Measurements from ENCODE around the gene RIOK3. TPM values are rescaled to one million over a fixed set of nuclear protein-coding genes. Genes with fewer than 3 reads are reported as not detected.

The RIOK3 gene
- polyA plus RNA-seq (2013, experiment 1 of 2) = 18.9 TPM
- 20.2 TPM for polyA plus RNA-seq (2013, experiment 2 of 2)

GRCh38 chr18:23452728-23453679 is at the start of gene RIOK3:
RIOK3 (plus strand) TSS chr18:23453287; CDS start chr18:23453440, 153 bp downstream.
- no peak within 1 kb of the TSS for H2AK5ac ChIP-seq (ENCODE audit: low read depth, low read length)
- peak; percentile 92 for DNase-seq (ENCODE audit: low spot score)
- peaks cover 0 to 5% of the 10 kb centered on the region in 2 donors for H3K4me1 ChIP-seq (ENCODE audit: control insufficient read depth in 2 of 2, insufficient read depth in 1 of 2, low read depth in 1 of 2, low read length in 2 of 2)
- H3K9ac ChIP-seq (ENCODE audit: low read depth, low read length, poor library complexity) = peak within 1 kb of the TSS; percentile 91
- WGBS, 2 donors (ENCODE audit: extremely low coverage in 2 of 2, insufficient read length in 2 of 2, insufficient replicate concordance in 1 of 2) = 100% methylated on average over 2 of the region's 60 CpGs; no CpG with 5 or more reads in 1 of the 2 donors
- H2BK15ac ChIP-seq (ENCODE audit: low read length) = no peak within 1 kb of the TSS
- peaks cover 4% of the 10 kb centered on the region for H3K79me1 ChIP-seq (ENCODE audit: low read depth, low read length)
- H2BK5ac ChIP-seq (ENCODE audit: low read length) = no peak within 1 kb of the TSS
- peak within 1 kb of the TSS; percentile 92 for H3K23ac ChIP-seq (ENCODE audit: low read depth, low read length, poor library complexity)
- H3K18ac ChIP-seq (ENCODE audit: low read length) = peak within 1 kb of the TSS; percentile 61
- H2BK120ac ChIP-seq (ENCODE audit: low read depth, low read length) = no peak within 1 kb of the TSS
- H3K4me2 ChIP-seq (ENCODE audit: insufficient read depth, low read length, poor library complexity, severe bottlenecking) = peak within 1 kb of the TSS; percentile 75
- peak within 1 kb of the TSS; percentile 91 for H2AFZ ChIP-seq (ENCODE audit: low read length)
- peaks cover 0 to 15% of the 10 kb centered on the region in 2 donors for H3K36me3 ChIP-seq (replicated peaks in 1 of 2; ENCODE audit: control insufficient read depth in 2 of 2, insufficient read depth in 2 of 2, low read length in 2 of 2)
- no peak within 1 kb of the TSS for H4K91ac ChIP-seq (ENCODE audit: low read depth, low read length, poor library complexity)
- H2BK12ac ChIP-seq (ENCODE audit: low read length) = no peak within 1 kb of the TSS
- H3K4me3 ChIP-seq (ENCODE audit: low read length in 2 of 2) = peak within 1 kb of the TSS; percentile 94 to 97
- no peak within 1 kb of the TSS for H3K4ac ChIP-seq (ENCODE audit: low read length)
- no peaks in the 10 kb centered on the region for H3K9me3 ChIP-seq (replicated peaks in 1 of 2; ENCODE audit: control insufficient read depth in 2 of 2, insufficient read depth in 1 of 2, low read depth in 1 of 2, low read length in 2 of 2)
- no peaks in the 10 kb centered on the region for H3K27me3 ChIP-seq (ENCODE audit: control insufficient read depth in 3 of 3, insufficient read depth in 3 of 3, low read depth in 1 of 3, low read length in 3 of 3)
- H3K14ac ChIP-seq (ENCODE audit: low read length) = no peak within 1 kb of the TSS
- H4K8ac ChIP-seq (ENCODE audit: low read depth, low read length) = no peak within 1 kb of the TSS
- peak within 1 kb of the TSS; percentile 21 for H3K27ac ChIP-seq (replicated peaks; ENCODE audit: low read length)

- no CpG with 5 or more reads among the region's 8 CpGs for WGBS, 2 donors (ENCODE audit: extremely low coverage in 2 of 2, insufficient read length in 2 of 2, insufficient replicate concordance in 1 of 2)
- H2AK5ac ChIP-seq (ENCODE audit: low read depth, low read length) = no peak overlapping the region
- H2BK15ac ChIP-seq (ENCODE audit: low read length) = no peak overlapping the region
- H3K18ac ChIP-seq (ENCODE audit: low read length) = no peak overlapping the region
- no peak overlapping the region for H3K9ac ChIP-seq (ENCODE audit: low read depth, low read length, poor library complexity)
- H3K27ac ChIP-seq (replicated peaks; ENCODE audit: low read length) = no peak overlapping the region
- no peak overlapping the region for H3K23ac ChIP-seq (ENCODE audit: low read depth, low read length, poor library complexity)
- H2BK5ac ChIP-seq (ENCODE audit: low read length) = no peak overlapping the region
- H2BK120ac ChIP-seq (ENCODE audit: low read depth, low read length) = no peak overlapping the region
- no peak for DNase-seq (ENCODE audit: low spot score)
- no peak overlapping the region for H3K4me3 ChIP-seq (ENCODE audit: low read length in 2 of 2)
- no peak overlapping the region for H2AFZ ChIP-seq (ENCODE audit: low read length)
- H3K27me3 ChIP-seq (ENCODE audit: control insufficient read depth in 3 of 3, insufficient read depth in 3 of 3, low read depth in 1 of 3, low read length in 3 of 3) = no peaks in the 10 kb centered on the region
- H3K4me2 ChIP-seq (ENCODE audit: insufficient read depth, low read length, poor library complexity, severe bottlenecking) = no peak overlapping the region
- H2BK12ac ChIP-seq (ENCODE audit: low read length) = no peak overlapping the region
- no peak overlapping the region for H4K91ac ChIP-seq (ENCODE audit: low read depth, low read length, poor library complexity)
- no peaks in the 10 kb centered on the region for H3K36me3 ChIP-seq (replicated peaks in 1 of 2; ENCODE audit: control insufficient read depth in 2 of 2, insufficient read depth in 2 of 2, low read length in 2 of 2)
- H3K4ac ChIP-seq (ENCODE audit: low read length) = no peak overlapping the region
- peaks cover 13 to 29% of the 10 kb centered on the region in 2 donors for H3K4me1 ChIP-seq (ENCODE audit: control insufficient read depth in 2 of 2, insufficient read depth in 1 of 2, low read depth in 1 of 2, low read length in 2 of 2)
- no peak overlapping the region for H3K14ac ChIP-seq (ENCODE audit: low read length)
- no peaks in the 10 kb centered on the region for H3K79me1 ChIP-seq (ENCODE audit: low read depth, low read length)
- no peak overlapping the region for H4K8ac ChIP-seq (ENCODE audit: low read depth, low read length)
- H3K9me3 ChIP-seq (replicated peaks in 1 of 2; ENCODE audit: control insufficient read depth in 2 of 2, insufficient read depth in 1 of 2, low read depth in 1 of 2, low read length in 2 of 2) = no peaks in the 10 kb centered on the region
Measured at GRCh38 chr18:23403310-23403709, 49.8 kb upstream of the RIOK3 start.

- DNase-seq (ENCODE audit: low spot score) = no peak
- H4K91ac ChIP-seq (ENCODE audit: low read depth, low read length, poor library complexity) = no peak overlapping the region
- H3K4ac ChIP-seq (ENCODE audit: low read length) = no peak overlapping the region
- no peak overlapping the region for H2BK5ac ChIP-seq (ENCODE audit: low read length)
- no peak overlapping the region for H2BK15ac ChIP-seq (ENCODE audit: low read length)
- H3K9me3 ChIP-seq (replicated peaks in 1 of 2; ENCODE audit: control insufficient read depth in 2 of 2, insufficient read depth in 1 of 2, low read depth in 1 of 2, low read length in 2 of 2) = no peaks in the 10 kb centered on the region
- no peak overlapping the region for H3K18ac ChIP-seq (ENCODE audit: low read length)
- H3K79me1 ChIP-seq (ENCODE audit: low read depth, low read length) = no peaks in the 10 kb centered on the region
- peaks cover 11 to 17% of the 10 kb centered on the region in 2 donors for H3K4me1 ChIP-seq (ENCODE audit: control insufficient read depth in 2 of 2, insufficient read depth in 1 of 2, low read depth in 1 of 2, low read length in 2 of 2)
- H3K14ac ChIP-seq (ENCODE audit: low read length) = no peak overlapping the region
- no peak overlapping the region for H3K4me3 ChIP-seq (ENCODE audit: low read length in 2 of 2)
- H2AFZ ChIP-seq (ENCODE audit: low read length) = no peak overlapping the region
- H3K4me2 ChIP-seq (ENCODE audit: insufficient read depth, low read length, poor library complexity, severe bottlenecking) = no peak overlapping the region
- no peak overlapping the region for H4K8ac ChIP-seq (ENCODE audit: low read depth, low read length)
- no peak overlapping the region for H3K27ac ChIP-seq (replicated peaks; ENCODE audit: low read length)
- H2BK12ac ChIP-seq (ENCODE audit: low read length) = no peak overlapping the region
- no CpG with 5 or more reads among the region's 1 CpG for WGBS, 2 donors (ENCODE audit: extremely low coverage in 2 of 2, insufficient read length in 2 of 2, insufficient replicate concordance in 1 of 2)
- no peaks in the 10 kb centered on the region for H3K36me3 ChIP-seq (replicated peaks in 1 of 2; ENCODE audit: control insufficient read depth in 2 of 2, insufficient read depth in 2 of 2, low read length in 2 of 2)
- H2AK5ac ChIP-seq (ENCODE audit: low read depth, low read length) = no peak overlapping the region
- H3K23ac ChIP-seq (ENCODE audit: low read depth, low read length, poor library complexity) = no peak overlapping the region
- H2BK120ac ChIP-seq (ENCODE audit: low read depth, low read length) = no peak overlapping the region
- H3K27me3 ChIP-seq (ENCODE audit: control insufficient read depth in 3 of 3, insufficient read depth in 3 of 3, low read depth in 1 of 3, low read length in 3 of 3) = no peaks in the 10 kb centered on the region
- H3K9ac ChIP-seq (ENCODE audit: low read depth, low read length, poor library complexity) = no peak overlapping the region
Measured at GRCh38 chr18:23405636-23406035, 47.5 kb upstream of the RIOK3 start.

- Histone ChIP-seq H3K36me3 (replicated peaks in 1 of 2; ENCODE audit: control insufficient read depth in 2 of 2, insufficient read depth in 2 of 2, low read length in 2 of 2) (no peaks in the 10 kb centered on the region), H4K91ac (ENCODE audit: low read depth, low read length, poor library complexity) (no peak overlapping the region), H2BK12ac (ENCODE audit: low read length) (no peak overlapping the region), H3K18ac (ENCODE audit: low read length) (no peak overlapping the region), H3K4me1 (ENCODE audit: control insufficient read depth in 2 of 2, insufficient read depth in 1 of 2, low read depth in 1 of 2, low read length in 2 of 2) (peaks cover 6 to 10% of the 10 kb centered on the region in 2 donors), H3K4ac (ENCODE audit: low read length) (no peak overlapping the region), H3K14ac (ENCODE audit: low read length) (no peak overlapping the region), H3K27ac (replicated peaks; ENCODE audit: low read length) (no peak overlapping the region), H3K23ac (ENCODE audit: low read depth, low read length, poor library complexity) (no peak overlapping the region), H3K9me3 (replicated peaks in 1 of 2; ENCODE audit: control insufficient read depth in 2 of 2, insufficient read depth in 1 of 2, low read depth in 1 of 2, low read length in 2 of 2) (no peaks in the 10 kb centered on the region), H3K9ac (ENCODE audit: low read depth, low read length, poor library complexity) (no peak overlapping the region), H2AK5ac (ENCODE audit: low read depth, low read length) (no peak overlapping the region), H3K27me3 (ENCODE audit: control insufficient read depth in 3 of 3, insufficient read depth in 3 of 3, low read depth in 1 of 3, low read length in 3 of 3) (no peaks in the 10 kb centered on the region), H4K8ac (ENCODE audit: low read depth, low read length) (no peak overlapping the region), H2AFZ (ENCODE audit: low read length) (no peak overlapping the region), H3K4me2 (ENCODE audit: insufficient read depth, low read length, poor library complexity, severe bottlenecking) (no peak overlapping the region), H2BK15ac (ENCODE audit: low read length) (no peak overlapping the region), H2BK5ac (ENCODE audit: low read length) (no peak overlapping the region), H2BK120ac (ENCODE audit: low read depth, low read length) (no peak overlapping the region), H3K79me1 (ENCODE audit: low read depth, low read length) (no peaks in the 10 kb centered on the region), H3K4me3 (ENCODE audit: low read length in 2 of 2) (no peak overlapping the region)
- WGBS, 2 donors (ENCODE audit: extremely low coverage in 2 of 2, insufficient read length in 2 of 2, insufficient replicate concordance in 1 of 2) = no CpG with 5 or more reads among the region's 2 CpGs
- DNase-seq (ENCODE audit: low spot score) = no peak
Measured at GRCh38 chr18:23406271-23406787, 46.8 kb upstream of the RIOK3 start.

Data from neuronal stem cell (in vitro differentiated cells).